GM21423 (cell line): ENCODE results near the gene PCNX3.
"Not testable (repeated sequence)": the region's sequence is repeated elsewhere in the genome, so short reads cannot be mapped to it uniquely, and the experiment has no call there.

Experiments used
- ATAC-seq: cut with Tn5 transposase; IDR thresholded peaks from one replicate; pipeline ENCODE4 v1.9.1; 2021; ENCODE audit warnings: mild to moderate bottlenecking, moderate library complexity; ENCODE audit not compliant: unreplicated experiment

Gene PCNX3

GRCh38 chr11:65651589-65652510, 36.3 kb downstream of the PCNX3 start:
- no peak for ATAC-seq

GRCh38 chr11:65652511-65653228, 37.1 kb downstream of the PCNX3 start:
- ATAC-seq, result peak; percentile 77

GRCh38 chr11:65653229-65654225, 38.0 kb downstream of the PCNX3 start:
- no peak for ATAC-seq

- ATAC-seq, result no peak
These were observed 39.1 kb downstream of the PCNX3 start for GRCh38 chr11:65654375-65655349.

GRCh38 chr11:65655570-65656332, 40.2 kb downstream of the PCNX3 start:
- no peak for ATAC-seq

- no peak for ATAC-seq
These were observed 41.9 kb downstream of the PCNX3 start for GRCh38 chr11:65657426-65657825.

GRCh38 chr11:65658174-65659021, 42.8 kb downstream of the PCNX3 start:
- no peak for ATAC-seq

GRCh38 chr11:65660038-65660437, 44.5 kb downstream of the PCNX3 start:
- ATAC-seq, result no peak

GRCh38 chr11:65660908-65661307, 45.3 kb downstream of the PCNX3 start:
- not testable (repeated sequence) for ATAC-seq

- no peak for ATAC-seq
These were observed 46.1 kb downstream of the PCNX3 start for GRCh38 chr11:65661599-65662246.

GRCh38 chr11:65662247-65662798, 46.7 kb downstream of the PCNX3 start:
- peak; percentile 12 for ATAC-seq

- peak; percentile 79 for ATAC-seq
These were observed 47.4 kb downstream of the PCNX3 start, which contains the start of gene RELA for GRCh38 chr11:65662799-65663638. Gene RELA (minus strand): TSS chr11:65662916. CDS start chr11:65662832, 84 bp downstream.

GRCh38 chr11:65663639-65664200, 48.1 kb downstream of the PCNX3 start:
- ATAC-seq, result no peak

GRCh38 chr11:65672180-65672860, 56.7 kb downstream of the PCNX3 start:
- ATAC-seq, result no peak

GRCh38 chr11:65672982-65673381, 57.4 kb downstream of the PCNX3 start:
- ATAC-seq, result no peak
